T-helper 22 cell (primary cell): ENCODE data around the gene CHKB.

Experiments used
- DNase-seq: peaks from one replicate; pipeline ENCODE4 v3.0.0-alpha.2; 2020; ENCODE audit warnings: low read depth

Gene CHKB

DNA sequence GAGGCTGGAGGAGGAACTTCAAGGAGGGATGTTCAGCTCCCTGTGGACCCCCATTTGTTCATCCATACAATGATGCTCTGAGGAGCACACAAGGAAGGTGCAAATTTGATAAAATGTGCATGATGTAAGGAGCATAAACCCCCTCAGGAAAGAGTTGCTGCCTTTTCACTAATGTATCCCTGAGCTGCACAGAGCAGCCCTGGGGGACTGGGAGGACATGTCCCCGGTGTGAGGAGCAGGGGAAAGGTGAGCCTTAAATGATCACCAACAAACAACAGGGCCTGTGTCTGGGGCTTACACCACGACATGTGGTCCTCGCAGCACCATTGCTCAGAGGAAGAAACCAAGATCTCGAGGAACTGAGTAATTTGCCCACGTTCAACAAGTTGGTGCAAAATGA is 14.4 kb upstream of the CHKB start:
- no peak for DNase-seq

DNA sequence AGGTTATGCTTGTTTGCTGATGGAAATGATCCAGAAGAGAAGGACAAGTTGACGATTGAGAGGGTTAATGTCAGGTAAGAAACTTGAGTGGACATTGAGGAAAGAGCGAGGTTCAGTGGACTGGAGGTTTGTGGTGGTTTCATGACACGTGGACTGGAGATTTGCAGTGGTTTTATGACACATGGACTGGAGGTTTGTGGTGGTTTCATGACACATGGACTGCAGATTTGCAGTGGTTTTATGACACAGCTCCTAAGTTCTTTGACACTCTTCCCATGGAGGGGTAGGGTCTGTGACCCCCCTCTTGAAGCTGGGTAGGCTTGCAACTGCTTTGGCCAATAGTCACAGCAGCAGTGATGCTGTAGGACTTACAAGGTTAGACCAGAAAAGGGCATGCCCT is 12.5 kb upstream of the CHKB start:
- no peak for DNase-seq

DNA sequence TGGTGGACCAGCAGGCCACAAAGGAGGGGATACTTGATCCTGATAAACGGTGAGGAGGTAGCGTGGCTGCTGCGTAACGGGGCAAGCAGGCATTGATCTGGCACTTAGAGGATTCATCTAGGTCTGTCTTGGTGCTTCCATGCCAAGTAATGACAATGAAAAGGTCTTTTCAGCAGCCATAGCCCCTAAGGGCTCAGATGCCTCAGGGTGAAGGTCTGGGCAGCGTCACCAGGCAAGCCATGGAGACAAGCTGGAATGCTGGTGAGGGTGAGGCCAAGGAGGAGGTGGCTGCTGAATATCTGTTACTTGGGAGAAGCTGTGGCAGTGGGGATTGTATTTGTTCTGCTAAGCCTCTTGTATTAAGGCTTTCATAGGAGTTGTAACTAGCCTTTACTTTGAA is 4.8 kb upstream of the CHKB start:
- no peak for DNase-seq

DNA sequence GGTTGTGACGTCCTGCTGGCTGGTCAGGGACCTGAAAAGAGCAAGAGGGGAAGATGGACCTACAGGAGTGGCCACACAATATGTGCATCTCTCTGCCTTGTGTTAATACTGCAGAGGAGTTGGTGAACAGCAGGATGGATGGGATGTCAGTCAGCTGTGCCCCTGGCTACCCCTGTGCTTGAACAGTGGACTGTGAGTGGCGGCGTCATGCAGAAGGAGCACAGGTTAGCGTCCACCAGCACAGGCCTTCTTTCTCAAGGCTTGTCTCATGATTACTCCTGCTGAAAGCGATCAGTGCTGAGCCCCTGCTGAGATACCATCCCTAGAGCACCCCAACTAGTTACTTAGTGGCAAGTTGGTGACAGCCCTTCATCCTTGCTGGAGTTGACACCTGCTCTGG is 3.8 kb upstream of the CHKB start:
- no peak for DNase-seq

DNA sequence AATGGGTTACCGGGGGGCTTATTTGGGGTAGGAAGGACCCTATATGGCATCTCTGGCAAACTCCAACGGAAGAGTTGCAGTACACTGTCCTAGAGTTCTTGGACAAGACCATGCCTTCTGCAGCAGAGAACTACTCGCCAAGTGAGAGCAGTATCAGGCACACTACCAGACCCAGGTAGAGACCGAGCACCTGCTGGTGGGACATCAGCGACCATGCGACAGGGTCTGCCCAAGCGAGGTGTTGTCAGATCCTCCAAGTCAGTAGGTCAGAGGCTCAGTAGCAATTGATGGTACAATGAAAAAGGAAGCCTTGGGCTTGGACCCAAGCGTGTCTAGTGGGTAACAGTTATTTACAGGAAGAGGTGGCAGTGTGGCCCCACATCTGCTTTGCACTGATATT is 3.1 kb upstream of the CHKB start:
- DNase-seq: no peak

DNA sequence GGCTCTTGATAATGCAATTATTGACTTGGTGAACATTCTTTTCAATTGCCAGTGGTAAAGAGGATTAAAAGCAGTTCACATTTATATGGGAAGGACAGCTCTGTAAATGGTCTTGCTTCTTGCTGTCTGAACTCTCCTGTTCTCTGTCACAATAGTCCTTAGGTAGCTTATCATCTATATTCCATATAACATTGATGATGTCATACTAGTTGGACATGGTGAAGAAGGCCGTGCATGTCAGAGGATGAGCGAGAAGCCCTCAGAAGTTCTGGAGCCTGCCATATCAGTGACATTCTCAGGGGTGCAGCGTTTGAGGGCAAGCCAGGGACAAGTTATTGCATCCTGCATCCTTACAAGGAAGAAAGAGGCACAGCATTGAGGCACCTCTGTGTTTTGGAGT is 2.6 kb upstream of the CHKB start:
- no peak for DNase-seq

DNA sequence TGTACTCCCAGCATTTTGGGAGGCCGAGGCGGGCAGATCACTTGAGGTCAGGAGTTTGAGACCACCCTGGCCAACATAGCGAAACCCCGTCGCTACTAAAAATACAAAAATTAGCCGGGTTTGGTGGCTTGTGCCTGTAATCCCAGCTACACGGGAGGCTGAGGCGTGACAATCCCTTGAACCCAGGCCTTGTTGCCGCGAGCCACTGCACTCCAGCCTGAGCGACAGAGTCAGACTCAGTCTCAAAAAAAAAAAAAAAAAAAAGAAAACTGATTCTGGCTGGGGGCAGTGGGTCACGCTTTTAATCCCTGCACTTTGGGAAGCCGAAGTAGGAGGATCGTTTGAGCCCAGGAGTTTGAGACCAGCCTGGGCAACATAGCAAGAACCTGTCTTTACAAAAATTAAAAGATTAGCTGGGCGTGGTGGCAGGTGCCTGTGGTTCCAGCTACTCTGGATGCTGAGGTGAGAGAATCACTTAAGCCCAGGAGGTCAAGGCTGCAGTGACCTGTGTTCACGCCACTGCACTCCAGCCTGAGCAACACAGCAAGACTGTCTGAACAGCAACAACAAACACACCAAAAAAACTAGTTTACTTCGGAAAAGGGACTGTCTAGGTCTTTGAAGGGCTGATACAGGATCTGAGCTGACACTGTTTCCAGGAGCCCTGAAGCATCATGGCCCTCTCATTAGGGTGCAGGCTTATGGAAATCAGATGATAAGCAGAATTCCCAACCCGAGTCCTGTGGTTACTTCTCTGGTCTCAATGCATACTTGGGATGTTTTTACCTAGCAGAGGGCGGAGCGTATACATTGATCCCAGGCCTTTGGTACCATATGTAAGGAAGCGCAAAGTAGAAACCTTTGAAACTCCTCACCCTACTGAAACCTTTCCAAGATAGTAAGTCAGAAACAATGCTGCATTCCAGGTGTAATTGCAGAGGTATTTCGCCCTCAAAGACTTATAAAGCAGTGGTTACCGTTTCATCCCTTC is 1.8 kb upstream of the CHKB start:
- no peak for DNase-seq

DNA sequence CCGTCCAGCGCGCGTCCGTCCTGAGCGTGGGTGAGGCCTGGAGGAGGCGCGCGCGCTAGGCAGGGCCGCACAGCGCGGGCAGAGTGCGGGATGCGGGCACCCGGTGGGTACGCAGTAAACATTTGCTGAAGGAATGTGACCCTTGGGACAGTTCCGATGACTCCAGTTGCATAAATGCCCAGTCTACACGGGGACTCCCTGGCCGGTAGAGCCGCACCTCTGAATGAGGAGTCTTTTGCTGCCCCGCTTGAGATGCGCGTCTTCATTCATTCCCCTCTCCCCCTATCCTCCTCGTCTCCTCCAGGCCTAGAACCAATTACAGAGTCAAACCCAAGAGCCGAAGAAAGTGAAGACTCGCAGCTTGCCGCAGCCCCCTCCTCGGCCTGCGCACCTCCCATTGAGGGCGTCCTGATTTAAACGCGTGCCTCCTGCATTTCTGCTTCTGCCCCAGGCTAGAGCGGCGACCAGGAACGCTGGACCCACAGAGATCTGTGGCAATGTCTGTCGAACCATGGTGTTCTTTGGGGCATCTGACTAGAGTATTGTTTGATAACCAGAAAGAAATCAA is 729 bp upstream of the CHKB start:
- DNase-seq: no peak

DNA sequence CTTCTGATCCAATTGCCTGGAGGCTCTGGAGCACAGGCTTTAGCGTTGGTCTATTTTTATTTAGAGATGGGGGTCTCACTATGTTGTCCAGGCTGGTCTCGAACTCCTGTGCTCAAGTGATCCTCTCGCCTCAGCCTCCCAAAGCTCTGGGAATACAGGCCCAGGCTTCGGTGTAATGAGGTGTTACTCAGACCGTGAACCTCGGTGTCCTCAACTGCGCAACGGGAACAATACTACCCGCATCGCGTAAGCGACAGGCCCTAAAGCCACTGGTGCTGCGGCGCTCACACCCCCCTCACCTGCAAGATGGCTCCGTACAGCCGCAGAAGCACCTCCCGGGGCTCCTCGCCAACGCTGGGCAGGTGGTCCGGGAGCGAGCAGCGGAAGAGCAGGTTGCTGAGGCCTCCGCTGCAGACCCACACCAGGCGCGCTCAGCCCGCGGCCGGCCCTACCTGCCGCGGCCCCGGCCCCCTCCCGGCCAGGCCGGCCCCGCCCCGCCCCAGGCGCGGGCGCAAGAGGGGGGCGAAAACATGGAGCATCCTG is 628 bp downstream of the CHKB start:
- peak; percentile 13 for DNase-seq

DNA sequence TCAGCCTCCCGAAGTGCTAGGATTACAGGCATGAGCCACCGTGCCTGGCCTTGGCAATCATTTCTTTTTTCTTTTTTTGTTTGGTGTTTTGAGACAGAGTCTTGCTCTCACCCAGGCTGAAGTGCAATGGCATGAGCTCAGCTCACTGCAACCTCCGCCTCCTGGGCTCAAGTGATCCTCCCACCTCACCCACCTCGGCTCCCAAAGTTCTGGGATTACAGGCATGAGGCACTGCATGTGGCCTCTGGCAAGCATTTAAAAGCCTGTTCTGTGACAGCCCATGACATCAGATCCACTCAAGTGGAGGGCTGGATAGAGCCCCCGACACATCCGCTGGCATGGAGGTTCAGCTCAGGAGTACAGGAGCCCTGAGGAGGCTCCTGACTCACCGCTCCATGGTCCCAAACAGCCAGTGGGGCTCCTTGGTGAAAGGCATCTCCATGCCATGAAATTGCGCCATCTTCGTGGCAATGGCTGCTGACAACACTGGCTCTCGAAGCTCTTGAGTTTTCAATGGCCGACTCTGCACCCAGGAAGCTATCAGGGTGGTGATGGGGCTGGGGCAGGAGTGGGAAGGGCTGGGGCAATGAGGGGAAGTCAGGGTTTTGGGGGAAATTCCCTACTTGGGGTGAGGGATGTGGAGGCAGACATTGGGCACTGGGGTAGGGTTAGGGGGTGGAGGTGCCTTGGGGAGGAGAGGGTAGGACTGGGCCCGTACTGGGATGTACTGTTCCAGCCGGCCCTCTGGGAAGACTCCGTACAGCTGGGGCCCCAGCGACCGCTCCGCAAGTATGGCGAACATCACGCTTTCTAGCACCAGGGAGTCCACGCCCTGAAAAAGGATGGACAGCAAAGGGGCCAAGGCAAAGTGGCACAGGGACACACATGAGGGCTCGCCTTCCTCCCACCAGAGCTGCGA is 1.4 kb downstream of the CHKB start:
- DNase-seq: no peak

DNA sequence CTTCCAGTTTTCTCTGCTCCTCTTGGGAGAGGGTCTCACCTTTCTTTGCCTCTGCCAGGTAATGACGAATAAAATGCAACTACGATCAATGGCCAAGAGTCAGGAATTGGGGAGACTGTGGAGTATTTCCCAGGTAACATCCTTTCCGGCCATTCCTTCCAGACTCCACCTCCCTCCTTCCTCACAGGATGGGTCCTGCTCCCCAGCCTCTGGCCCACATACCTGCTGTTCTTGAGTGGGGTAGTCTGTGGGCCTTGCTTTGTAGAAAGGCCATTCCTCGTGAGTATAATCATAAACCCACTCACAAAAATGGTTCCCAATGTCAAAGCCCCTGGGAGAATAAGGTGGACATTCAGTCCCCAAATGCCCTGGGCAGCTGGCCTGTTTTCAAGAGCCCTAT is 2.9 kb downstream of the CHKB start:
- DNase-seq: no peak

DNA sequence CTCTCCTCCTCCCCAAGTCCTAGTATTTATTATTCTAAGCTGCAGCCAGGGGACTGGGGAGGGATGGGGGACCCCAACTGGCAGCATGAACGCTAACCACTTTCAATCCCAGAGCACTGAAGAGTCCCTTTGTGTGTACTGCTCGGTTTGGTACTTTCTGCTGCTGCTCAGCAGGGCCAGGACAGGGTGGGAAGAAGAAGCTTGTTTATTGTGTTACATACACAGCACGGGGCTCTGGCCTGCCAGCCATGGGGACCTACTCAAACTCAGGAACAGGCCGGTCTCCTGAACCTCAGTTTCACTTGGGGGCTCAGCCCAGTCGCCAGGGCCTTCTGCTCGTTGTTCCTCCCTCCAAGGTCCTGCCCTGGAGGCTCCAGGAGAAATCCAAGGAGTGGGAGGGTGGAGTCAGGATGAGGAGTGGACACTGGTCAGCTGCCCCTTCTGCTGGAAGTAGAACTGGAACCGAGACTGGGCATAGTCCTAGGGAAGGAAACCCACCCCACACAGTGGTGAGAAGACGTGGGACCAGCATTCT is 3.8 kb downstream of the CHKB start:
- no peak for DNase-seq

DNA sequence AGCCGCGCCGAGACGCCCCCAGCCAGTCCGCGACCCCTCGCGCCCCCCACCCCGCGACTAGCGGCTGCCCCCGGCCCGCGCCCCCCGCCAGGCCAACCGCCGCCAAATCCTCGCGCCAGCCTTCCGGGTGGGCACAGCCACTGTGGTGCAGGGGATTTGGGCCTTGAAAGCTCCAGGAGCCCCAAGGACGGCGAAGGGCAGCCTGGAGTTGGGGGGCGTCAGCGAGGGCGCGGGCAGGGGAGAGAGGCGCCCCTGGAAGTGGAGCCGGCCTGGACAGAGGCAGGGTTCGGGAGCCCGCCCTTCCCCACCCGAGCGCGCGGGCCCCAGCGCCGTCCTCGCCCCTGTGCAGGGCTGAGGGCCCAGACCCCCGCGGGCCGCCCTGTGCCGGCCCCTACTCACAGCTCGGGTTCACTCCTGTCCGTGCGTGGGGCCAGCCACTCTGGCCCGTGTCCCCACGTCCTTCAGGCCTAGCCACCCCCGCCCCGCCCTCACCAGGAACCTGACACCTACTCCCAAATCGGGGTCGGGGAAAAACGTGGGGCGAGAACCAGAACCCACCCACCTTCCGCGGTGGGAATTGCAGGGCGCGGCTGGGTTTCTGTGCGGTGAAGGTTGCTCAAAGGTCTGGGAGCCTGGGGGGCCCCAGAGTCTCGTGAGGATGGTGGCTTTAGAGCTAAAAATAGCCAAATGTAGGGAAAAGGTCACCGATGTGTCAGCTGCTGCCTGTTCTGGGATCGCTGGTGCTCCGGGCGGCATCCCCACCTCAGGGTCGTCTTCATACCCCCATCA is 4.5 kb downstream of the CHKB start, which contains the start of gene CPT1B:
Gene CPT1B (minus strand): TSS at position 441 of the 789 bp plus-strand sequence. CDS start 512 bp downstream, outside the sequence.
- no peak for DNase-seq

DNA sequence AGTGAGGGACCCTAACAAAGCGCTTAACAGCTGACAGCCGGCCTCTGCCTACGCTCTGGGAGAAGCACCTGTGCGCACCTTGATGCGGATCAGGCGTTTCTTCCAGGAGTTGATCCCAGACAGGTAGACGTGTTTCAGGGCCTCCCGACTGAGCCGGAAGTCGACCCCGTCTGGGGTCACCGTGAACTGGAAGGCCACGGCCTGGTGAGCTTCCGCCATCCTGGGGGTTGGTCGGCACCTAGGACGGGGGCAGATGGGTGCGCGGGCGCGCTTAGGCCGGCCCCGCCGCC is 5.0 kb downstream of the CHKB start:
- DNase-seq: no peak

DNA sequence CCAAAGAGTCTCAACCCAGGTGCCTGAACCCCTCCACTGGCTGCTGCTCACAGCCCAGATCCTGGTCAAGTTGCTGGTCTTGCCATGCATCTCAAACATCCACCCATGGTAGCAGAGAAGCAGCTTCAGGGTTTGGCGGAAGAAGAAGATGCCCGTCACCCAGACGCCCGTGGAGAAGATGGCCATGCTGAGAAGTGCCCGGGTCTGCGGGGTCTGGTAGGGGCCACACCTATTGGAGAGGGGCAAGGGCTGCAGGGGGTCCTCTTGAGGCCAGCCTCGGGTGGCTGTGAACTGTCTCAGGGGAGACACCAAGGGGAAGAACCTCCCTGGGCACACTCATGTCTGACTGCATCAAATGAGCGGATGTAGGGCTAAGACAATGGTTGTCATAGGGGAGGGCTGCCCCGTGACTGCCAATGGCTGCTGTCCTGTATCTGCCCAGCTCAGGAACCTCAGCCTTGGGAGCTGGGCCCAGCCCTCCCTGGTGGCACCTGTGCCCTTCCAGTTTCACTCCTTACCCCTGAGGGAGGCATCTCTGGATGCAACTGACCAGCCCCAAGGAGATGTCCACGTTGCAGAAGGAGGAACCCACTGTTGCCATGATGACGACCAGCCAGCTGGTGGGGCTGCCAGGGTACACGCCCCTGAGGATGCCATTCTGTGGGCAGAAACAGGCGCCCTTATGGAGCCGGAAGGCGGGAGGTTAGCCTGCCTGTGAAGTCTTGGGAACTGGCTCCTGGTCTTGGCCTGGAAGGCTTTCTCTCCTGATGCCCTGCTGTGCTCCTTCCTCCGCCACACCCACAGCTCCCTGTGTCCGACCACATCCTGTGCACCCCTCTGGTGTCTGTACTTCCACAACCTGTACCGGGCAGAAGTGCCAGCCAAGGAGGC is 5.6 kb downstream of the CHKB start:
- DNase-seq: no peak

DNA sequence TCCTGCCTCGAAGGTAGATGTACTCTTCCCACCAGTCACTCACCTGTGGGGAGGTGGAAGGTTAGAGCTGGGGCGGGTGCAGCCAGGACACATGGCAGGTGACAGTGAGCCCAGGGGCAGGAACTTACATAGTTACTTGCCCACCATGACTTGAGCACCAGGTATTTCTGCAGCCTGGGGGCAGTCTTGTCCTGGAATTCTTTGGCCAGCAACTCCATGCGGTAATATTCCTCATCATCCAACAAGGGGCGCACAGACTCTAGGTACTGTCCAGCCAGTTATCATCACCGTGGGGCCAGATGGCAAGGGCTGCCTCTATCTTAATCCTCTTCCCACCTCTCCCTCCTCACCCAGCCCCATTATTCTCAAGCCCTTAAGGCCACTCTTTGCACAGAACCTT is 6.6 kb downstream of the CHKB start:
- no peak for DNase-seq

DNA sequence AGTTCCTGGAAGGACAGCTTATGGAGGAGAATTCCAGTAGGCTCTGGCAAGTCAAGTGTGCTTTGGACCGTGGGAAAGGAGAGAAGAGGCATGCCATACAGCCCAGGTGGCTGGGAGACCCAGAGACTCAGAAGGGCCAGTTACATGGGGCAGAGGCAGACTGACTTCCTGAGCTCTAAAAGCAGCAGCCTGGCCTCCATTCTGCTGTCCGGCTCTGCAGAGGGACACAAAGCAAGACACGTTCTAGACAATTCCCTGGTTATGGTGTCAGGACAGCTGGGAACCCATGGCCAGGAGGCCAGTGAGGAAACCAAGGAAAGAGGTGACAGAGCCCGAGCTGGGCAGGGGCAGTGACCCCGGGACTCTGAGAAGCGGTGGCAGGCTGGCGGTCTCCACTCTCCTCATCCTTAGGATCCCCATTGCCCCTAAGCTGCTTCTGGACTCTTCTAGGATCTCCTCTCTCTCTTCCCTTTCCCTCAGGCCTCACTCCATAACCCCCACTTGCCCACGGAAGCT is 7.2 kb downstream of the CHKB start:
- no peak for DNase-seq

DNA sequence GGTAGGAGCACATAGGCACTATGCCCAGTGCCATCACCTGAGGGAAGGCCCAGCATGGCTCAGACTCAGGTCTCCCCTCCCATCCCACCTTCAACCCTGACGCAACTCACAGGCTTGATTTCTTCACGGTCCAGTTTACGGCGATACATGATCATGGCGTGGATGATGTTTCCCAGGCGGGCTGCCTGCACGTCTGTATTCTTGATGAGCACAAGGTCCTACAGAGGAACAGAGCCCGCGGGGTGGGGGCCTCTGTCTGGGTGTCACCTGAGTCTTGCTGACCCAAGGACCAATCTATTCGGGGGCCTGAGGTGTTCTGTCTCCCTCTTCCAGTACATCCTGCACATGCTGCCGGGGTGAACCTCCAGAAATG is 8.3 kb downstream of the CHKB start:
- DNase-seq: no peak

DNA sequence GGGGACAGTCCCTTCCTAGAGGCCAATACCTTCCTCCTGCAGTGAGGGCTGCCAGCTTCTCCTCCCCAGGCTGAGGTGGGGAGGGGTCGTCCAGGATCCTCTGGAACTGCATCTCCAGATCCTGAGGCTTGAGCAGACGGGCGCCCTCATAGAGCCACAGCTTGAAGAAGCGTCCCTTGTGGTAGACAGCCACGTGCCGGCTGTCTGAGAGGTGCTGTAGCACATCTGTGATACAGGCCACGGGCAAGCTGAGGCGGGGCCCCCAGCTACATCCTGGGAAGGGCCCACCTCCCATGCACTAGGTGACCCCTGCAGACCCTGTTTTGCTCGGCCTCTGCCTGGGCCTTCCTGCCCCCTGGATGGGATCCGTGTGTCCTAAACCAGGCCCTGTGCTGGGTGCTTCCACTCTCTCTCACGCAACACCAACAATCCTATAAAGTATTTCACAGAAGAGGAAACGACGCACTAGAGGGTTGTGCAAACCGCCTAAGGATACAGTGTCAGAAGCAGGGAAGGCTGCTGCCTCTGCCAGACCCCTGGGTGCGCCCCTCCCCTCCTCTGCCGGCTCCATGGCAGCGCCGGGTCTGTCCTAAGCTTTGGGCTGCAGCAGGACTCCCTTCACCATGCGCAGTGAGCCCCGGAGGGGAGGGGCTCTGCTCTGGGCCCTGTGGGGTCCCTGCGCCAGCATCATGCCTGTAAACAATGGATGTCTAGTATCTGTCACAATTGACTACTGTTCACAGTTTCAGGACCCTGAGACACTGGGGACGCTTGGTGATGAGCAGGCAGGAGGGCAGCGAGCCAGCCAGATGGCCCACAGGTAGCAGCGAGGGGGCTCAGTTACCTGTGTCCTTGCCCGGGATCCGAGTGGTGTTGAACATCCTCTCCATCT is 8.9 kb downstream of the CHKB start:
- no peak for DNase-seq
